HG03139 (cell line): Measurements from ENCODE around the gene PKMYT1.
"Not testable (repeated sequence)": the region's sequence is repeated elsewhere in the genome, so short reads cannot be mapped to it uniquely, and the experiment has no call there.

Experiments
- ATAC-seq: cut with Tn5 transposase; IDR thresholded peaks from one replicate; pipeline ENCODE4 v1.9.1; 2021; ENCODE audit not compliant: unreplicated experiment

PKMYT1 gene

DNA sequence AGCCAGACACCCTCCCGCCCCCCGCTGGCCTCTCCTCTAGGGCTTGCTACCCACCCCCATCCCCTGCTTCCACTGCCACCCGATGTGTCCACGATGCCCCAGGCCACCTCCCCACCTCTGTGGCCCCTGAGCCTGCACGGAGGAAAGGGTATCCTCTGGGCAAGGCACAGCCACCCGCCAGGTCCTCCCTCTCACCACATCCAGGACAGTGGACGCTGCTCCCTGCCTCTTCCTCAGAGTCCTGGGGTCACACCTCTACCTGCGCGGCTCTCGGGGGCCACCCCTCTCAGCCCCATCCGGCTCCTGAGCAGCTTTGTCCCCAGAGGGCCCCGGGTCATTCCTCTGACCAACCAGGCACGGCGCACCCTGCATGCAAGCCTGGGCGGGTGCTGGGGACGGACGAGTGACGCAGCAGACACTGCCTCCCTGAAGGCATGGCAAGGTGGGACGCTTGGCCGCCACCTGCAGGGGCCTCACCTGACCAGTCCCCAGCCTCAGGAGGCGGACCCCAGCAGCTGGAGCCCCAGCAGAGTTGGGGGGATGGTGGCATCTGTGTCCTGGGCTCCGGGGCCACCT, 43.7 kb downstream of the PKMYT1 start:
- ATAC-seq = no peak

DNA sequence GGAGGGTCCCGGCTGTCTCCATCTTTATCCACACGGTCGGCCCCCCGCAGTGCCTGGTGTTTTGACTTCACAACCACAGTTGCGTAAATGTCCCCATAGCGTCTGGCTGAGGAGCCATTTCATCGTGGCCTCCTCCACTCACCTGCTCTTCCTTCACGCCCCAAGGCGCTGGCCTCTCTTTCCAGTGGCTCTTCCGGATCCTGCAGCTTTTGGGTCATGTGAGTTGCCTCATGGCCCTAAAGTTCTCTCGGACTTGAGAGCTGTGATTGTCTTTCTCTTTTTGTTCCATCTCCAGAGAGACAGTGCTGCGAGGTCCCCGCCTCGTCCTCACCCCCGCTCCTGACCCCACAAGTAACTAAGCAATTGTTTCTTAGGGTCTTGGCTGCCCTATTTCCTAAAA, 45.8 kb downstream of the PKMYT1 start:
- ATAC-seq = no peak

DNA sequence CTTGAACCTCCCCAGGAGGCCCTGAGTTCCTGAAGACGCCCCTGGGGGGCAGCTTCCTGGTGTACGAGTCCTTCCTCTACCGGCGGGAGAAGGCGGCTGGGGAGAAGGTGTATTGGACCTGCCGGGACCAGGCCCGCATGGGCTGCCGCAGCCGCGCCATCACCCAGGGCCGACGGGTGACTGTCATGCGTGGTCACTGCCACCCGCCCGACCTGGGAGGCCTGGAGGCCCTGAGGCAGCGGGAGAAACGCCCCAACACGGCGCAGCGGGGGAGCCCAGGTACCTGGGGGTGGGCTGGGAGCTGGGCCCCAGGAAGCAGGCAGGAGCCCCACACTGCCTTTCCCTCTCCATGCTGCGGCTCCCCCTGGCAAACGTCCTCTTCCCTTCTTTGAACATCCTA, 46.5 kb downstream of the PKMYT1 start:
- no peak for ATAC-seq

DNA sequence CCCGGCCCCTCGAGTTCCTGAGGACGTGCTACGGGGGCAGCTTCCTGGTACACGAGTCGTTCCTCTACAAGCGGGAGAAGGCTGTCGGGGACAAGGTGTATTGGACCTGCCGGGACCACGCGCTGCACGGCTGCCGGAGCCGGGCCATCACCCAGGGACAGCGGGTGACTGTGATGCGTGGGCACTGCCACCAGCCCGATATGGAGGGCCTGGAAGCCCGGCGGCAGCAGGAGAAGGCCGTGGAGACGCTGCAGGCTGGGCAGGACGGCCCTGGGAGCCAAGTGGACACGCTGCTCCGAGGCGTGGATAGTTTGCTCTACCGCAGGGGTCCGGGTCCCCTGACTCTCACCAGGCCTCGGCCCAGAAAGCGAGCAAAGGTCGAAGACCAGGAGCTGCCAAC, 47.1 kb downstream of the PKMYT1 start:
- ATAC-seq = no peak

GRCh38 chr16:2931231-2931914, 48.9 kb downstream of the PKMYT1 start:
- not testable (repeated sequence) for ATAC-seq

DNA sequence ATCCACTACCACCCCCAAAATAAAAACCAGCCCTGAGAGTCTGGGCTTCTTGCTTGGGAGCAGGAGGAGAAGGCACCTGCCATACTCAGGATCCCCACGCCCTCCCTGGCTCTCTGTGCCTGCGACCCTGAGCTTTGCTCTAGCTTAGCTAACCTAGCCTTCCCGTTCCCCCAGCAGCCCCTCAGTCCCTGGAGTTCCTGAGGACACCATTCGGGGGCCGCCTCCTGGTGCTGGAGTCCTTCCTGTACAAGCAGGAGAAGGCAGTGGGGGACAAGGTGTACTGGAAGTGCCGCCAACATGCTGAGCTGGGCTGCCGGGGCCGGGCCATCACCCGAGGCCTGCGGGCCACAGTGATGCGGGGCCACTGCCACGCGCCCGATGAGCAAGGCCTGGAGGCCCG, 50.0 kb downstream of the PKMYT1 start:
- ATAC-seq = no peak

DNA sequence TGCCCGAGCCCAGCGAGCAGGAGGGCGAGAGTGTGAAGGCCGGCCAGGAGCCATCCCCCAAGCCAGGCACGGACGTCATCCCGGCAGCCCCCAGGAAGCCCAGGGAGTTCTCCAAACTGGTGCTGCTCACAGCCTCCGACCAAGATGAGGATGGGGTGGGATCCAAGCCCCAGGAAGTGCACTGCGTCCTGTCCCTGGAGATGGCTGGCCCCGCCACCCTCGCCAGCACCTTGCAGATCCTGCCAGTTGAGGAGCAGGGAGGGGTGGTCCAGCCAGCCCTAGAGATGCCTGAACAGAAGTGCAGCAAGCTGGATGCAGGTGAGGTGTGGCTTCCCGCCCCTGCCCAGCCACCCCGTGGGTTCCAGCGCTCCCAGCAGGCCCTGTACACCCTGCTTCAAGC, 50.6 kb downstream of the PKMYT1 start:
- no peak for ATAC-seq

GRCh38 chr16:2928796-2929195, 51.5 kb downstream of the PKMYT1 start:
- no peak for ATAC-seq

- ATAC-seq = not testable (repeated sequence)
These were observed 52.1 kb downstream of the PKMYT1 start for GRCh38 chr16:2928151-2928550.

DNA sequence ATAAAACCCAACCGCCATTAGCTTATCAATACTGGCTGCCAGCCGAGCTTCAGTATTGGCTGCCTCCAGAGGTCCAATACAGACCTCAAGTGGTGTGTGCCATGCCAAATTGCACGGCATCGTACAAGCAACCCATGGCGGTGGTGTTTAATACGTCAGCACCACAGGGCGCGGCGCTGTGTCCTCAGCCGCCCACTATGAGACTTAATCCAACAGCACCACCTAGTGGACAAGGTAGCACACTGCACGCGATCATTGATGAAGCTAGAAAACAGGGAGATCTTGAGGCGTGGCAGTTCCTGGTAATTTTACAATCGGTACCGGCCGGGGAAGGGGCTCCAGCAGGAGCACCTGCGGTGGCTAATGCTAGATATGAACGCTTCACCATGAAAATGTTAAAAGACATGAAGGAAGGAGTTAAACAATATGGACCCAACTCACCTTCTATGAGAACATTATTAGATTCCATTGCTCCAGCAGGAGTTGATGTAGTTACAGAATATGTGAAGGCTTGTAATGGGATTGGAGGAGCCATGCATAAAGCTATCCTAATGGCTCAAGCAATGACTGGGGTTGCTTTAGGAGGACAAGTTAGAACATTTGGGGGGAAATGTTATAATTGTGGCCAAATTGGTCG, 53.1 kb downstream of the PKMYT1 start:
- ATAC-seq = no peak

GRCh38 chr16:2926650-2926999, 53.6 kb downstream of the PKMYT1 start:
- ATAC-seq = no peak

DNA sequence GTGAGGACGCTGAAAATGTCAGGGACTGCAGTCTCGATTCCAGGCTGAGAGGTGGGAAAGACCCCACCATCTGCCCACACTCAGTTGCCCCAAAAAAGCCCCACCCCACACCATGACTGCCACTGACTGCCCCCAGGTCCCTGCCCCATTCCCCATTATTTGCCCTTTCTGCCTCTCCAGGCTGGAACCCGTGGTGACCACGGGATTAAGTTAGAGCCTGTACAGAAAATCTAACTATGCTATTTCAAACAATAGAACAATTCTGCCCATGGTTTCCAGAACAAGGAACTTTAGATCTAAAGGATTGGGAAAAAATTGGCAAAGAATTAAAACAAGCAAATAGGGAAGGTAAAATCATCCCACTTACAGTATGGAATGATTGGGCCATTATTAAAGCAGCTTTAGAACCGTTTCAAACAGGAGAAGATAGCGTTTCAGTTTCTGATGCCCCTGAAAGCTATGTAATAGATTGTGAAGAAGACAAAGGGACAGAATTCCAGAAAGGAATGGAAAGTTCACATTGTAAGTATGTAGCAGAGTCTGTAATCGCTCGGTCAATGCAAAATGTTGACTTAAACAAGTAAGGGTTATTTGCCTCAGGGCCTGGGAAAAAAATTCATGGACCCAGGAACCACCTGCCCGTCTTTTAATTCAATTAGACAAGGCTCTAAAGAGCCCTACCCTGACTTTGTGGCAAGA, 54.1 kb downstream of the PKMYT1 start:
- no peak for ATAC-seq

- ATAC-seq = no peak
These were observed 55.1 kb downstream of the PKMYT1 start for GRCh38 chr16:2924901-2925755.

- ATAC-seq = no peak
These were observed 56.8 kb downstream of the PKMYT1 start for GRCh38 chr16:2923481-2923880.
